HEK293 (cell line): ENCODE data around the gene BCR.

Experiments used
- BCL11A ChIP-seq: fragments of 450-650 bp; formaldehyde crosslinking; IDR thresholded peaks from 2 replicates; pipeline ENCODE4 v1.5.1; 2016; ENCODE audit warnings: low read depth, missing biosample characterization, missing genetic modification characterization
- EGR2 ChIP-seq: fragments of 450-650 bp; formaldehyde crosslinking; IDR thresholded peaks from 2 replicates; pipeline ENCODE4 v1.5.1; 2016; ENCODE audit warnings: low read depth, missing biosample characterization, missing genetic modification characterization
- GFI1B ChIP-seq: fragments of 450-650 bp; formaldehyde crosslinking; IDR thresholded peaks from 2 replicates; pipeline ENCODE4 v1.5.1; 2016; ENCODE audit warnings: missing biosample characterization, missing genetic modification characterization
- GLIS1 ChIP-seq: fragments of 450-650 bp; formaldehyde crosslinking; IDR thresholded peaks from 2 replicates; pipeline ENCODE4 v1.5.1; 2016; ENCODE audit warnings: missing biosample characterization, missing genetic modification characterization
- KLF1 ChIP-seq: fragments of 450-650 bp; formaldehyde crosslinking; IDR thresholded peaks from 2 replicates; pipeline ENCODE4 v1.5.1; 2016; ENCODE audit warnings: missing biosample characterization, missing genetic modification characterization
- PBX3 ChIP-seq: sonication (generic); formaldehyde crosslinking; IDR thresholded peaks from 2 replicates; pipeline ENCODE4 v1.8.1; 2022; ENCODE audit warnings: mild to moderate bottlenecking, moderate library complexity, missing genetic modification reagents
- PRDM4 ChIP-seq: fragments of 450-650 bp; formaldehyde crosslinking; IDR thresholded peaks from 2 replicates; pipeline ENCODE4 v1.5.1; 2017; ENCODE audit warnings: missing biosample characterization, missing genetic modification characterization
- SETDB1 ChIP-seq: IDR thresholded peaks from one replicate; pipeline ENCODE4 v1.6.1; 2017; ENCODE audit warnings: mild to moderate bottlenecking, low read length, moderate library complexity, mixed read lengths; ENCODE audit not compliant: insufficient read length
- SP2 ChIP-seq: fragments of 450-650 bp; formaldehyde crosslinking; IDR thresholded peaks from 2 replicates; pipeline ENCODE4 v1.5.1; 2016; ENCODE audit warnings: missing biosample characterization, missing genetic modification characterization
- ZFP37 ChIP-seq: fragments of 450-650 bp; formaldehyde crosslinking; IDR thresholded peaks from 2 replicates; pipeline ENCODE4 v1.5.1; 2016; ENCODE audit warnings: missing biosample characterization, missing genetic modification characterization
- ZNF112 ChIP-seq: fragments of 450-650 bp; formaldehyde crosslinking; IDR thresholded peaks from 2 replicates; pipeline ENCODE4 v1.5.0; 2017; ENCODE audit warnings: missing biosample characterization, missing genetic modification characterization
- ZNF140 ChIP-seq: fragments of 450-650 bp; formaldehyde crosslinking; IDR thresholded peaks from 2 replicates; pipeline ENCODE4 v1.5.1; 2016; ENCODE audit warnings: missing biosample characterization, missing genetic modification characterization
- ZNF18 ChIP-seq: fragments of 450-650 bp; formaldehyde crosslinking; IDR thresholded peaks from 2 replicates; pipeline ENCODE4 v1.5.1; 2016; ENCODE audit warnings: missing biosample characterization, missing genetic modification characterization
- ZNF202 ChIP-seq: fragments of 450-650 bp; formaldehyde crosslinking; IDR thresholded peaks from 2 replicates; pipeline ENCODE4 v1.5.1; 2016; ENCODE audit warnings: missing biosample characterization, missing genetic modification characterization, borderline replicate concordance
- ZNF214 ChIP-seq: fragments of 450-650 bp; formaldehyde crosslinking; IDR thresholded peaks from 2 replicates; pipeline ENCODE4 v1.5.1; 2017; ENCODE audit warnings: missing biosample characterization, mild to moderate bottlenecking, missing genetic modification characterization, borderline replicate concordance
- ZNF24 ChIP-seq: fragments of 450-650 bp; formaldehyde crosslinking; IDR thresholded peaks from 2 replicates; pipeline ENCODE4 v1.5.1; 2016; ENCODE audit warnings: missing biosample characterization, missing genetic modification characterization
- ZNF292 ChIP-seq: fragments of 450-650 bp; formaldehyde crosslinking; IDR thresholded peaks from 2 replicates; pipeline ENCODE4 v1.5.1; 2016; ENCODE audit warnings: low read depth, missing biosample characterization, missing genetic modification characterization, borderline replicate concordance
- ZNF302 ChIP-seq: fragments of 450-650 bp; formaldehyde crosslinking; IDR thresholded peaks from 2 replicates; pipeline ENCODE4 v1.5.1; 2016; ENCODE audit warnings: missing biosample characterization, missing genetic modification characterization, low read depth
- ZNF341 ChIP-seq: fragments of 450-650 bp; formaldehyde crosslinking; IDR thresholded peaks from 2 replicates; pipeline ENCODE4; 2016; ENCODE audit warnings: low read depth, missing biosample characterization, missing genetic modification characterization
- ZNF350 ChIP-seq: fragments of 450-650 bp; formaldehyde crosslinking; IDR thresholded peaks from 2 replicates; pipeline ENCODE4 v1.5.0; 2017; ENCODE audit warnings: missing biosample characterization, mild to moderate bottlenecking, missing genetic modification characterization
- ZNF354C ChIP-seq: fragments of 450-650 bp; formaldehyde crosslinking; IDR thresholded peaks from 2 replicates; pipeline ENCODE4 v1.5.1; 2016; ENCODE audit warnings: missing biosample characterization, missing genetic modification characterization, low read depth, borderline replicate concordance
- ZNF37A ChIP-seq: fragments of 450-650 bp; IDR thresholded peaks from 2 replicates; pipeline ENCODE4 v1.5.1; 2018; ENCODE audit warnings: missing biosample characterization, missing genetic modification characterization
- ZNF473 ChIP-seq: fragments of 450-650 bp; formaldehyde crosslinking; IDR thresholded peaks from 2 replicates; pipeline ENCODE4 v1.5.1; 2017; ENCODE audit warnings: missing biosample characterization, missing genetic modification characterization
- ZNF600 ChIP-seq: fragments of 450-650 bp; formaldehyde crosslinking; IDR thresholded peaks from 2 replicates; pipeline ENCODE4 v1.5.1; 2016; ENCODE audit warnings: missing biosample characterization, missing genetic modification characterization
- ZNF610 ChIP-seq: fragments of 450-650 bp; formaldehyde crosslinking; IDR thresholded peaks from 2 replicates; pipeline ENCODE4 v1.5.1; 2016; ENCODE audit warnings: missing biosample characterization, missing genetic modification characterization, borderline replicate concordance
- ZNF624 ChIP-seq: fragments of 450-650 bp; formaldehyde crosslinking; IDR thresholded peaks from 2 replicates; pipeline ENCODE4 v1.5.1; 2017; ENCODE audit warnings: missing biosample characterization, missing genetic modification characterization
- ZNF654 ChIP-seq: fragments of 450-650 bp; formaldehyde crosslinking; IDR thresholded peaks from 2 replicates; pipeline ENCODE4 v1.5.1; 2016; ENCODE audit warnings: low read depth, missing biosample characterization, missing genetic modification characterization
- ZNF660 ChIP-seq: fragments of 450-650 bp; IDR thresholded peaks from 2 replicates; pipeline ENCODE4 v1.5.1; 2018; ENCODE audit warnings: missing biosample characterization, mild to moderate bottlenecking, missing genetic modification characterization
- ZNF677 ChIP-seq: fragments of 450-650 bp; IDR thresholded peaks from 2 replicates; pipeline ENCODE4 v1.5.0; 2018; ENCODE audit warnings: missing biosample characterization, mild to moderate bottlenecking, missing genetic modification characterization, moderate library complexity
- ZNF76 ChIP-seq: fragments of 450-650 bp; formaldehyde crosslinking; IDR thresholded peaks from 2 replicates; pipeline ENCODE4; 2016; ENCODE audit warnings: low read depth, missing biosample characterization, missing genetic modification characterization, borderline replicate concordance
- TF ChIP-seq, protein P1 (sequence below): fragments of 450-650 bp; formaldehyde crosslinking; IDR thresholded peaks from 2 replicates; pipeline ENCODE4 v1.5.1; 2016; ENCODE audit warnings: missing biosample characterization, missing genetic modification characterization
- TF ChIP-seq, protein P2 (sequence below): fragments of 450-650 bp; formaldehyde crosslinking; IDR thresholded peaks from 2 replicates; pipeline ENCODE4 v1.5.1; 2016; ENCODE audit warnings: missing biosample characterization, missing genetic modification characterization
- TF ChIP-seq, protein P3 (sequence below): fragments of 450-650 bp; formaldehyde crosslinking; IDR thresholded peaks from 2 replicates; pipeline ENCODE4; 2016; ENCODE audit warnings: missing biosample characterization, missing genetic modification characterization

Gene BCR

GRCh38 chr22:23144932-23145877 is 35.1 kb upstream of the BCR start, which contains the start of gene RAB36 (continued):
- no peak for TF ChIP-seq ZNF350 (tag by site-specific recombination)
- no peak; the same call in 1 of the 2 replicates for TF ChIP-seq ZNF660 (tag by site-specific recombination)
- TF ChIP-seq ZNF677 (tag by site-specific recombination): no peak
- TF ChIP-seq, protein P1, sequence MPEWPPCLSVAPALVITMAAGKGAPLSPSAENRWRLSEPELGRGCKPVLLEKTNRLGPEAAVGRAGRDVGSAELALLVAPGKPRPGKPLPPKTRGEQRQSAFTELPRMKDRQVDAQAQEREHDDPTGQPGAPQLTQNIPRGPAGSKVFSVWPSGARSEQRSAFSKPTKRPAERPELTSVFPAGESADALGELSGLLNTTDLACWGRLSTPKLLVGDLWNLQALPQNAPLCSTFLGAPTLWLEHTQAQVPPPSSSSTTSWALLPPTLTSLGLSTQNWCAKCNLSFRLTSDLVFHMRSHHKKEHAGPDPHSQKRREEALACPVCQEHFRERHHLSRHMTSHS (tag by site-specific recombination): no peak
- TF ChIP-seq ZNF18 (tag by site-specific recombination): no peak
- TF ChIP-seq, protein P2, sequence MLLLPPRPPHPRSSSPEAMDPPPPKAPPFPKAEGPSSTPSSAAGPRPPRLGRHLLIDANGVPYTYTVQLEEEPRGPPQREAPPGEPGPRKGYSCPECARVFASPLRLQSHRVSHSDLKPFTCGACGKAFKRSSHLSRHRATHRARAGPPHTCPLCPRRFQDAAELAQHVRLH (tag by site-specific recombination): no peak
- TF ChIP-seq ZNF37A (tag by site-specific recombination): no peak
- TF ChIP-seq KLF1 (tag by site-specific recombination): peak; percentile 59
- no peak for TF ChIP-seq BCL11A (tag by site-specific recombination)
- no peak for TF ChIP-seq ZNF292 (tag by site-specific recombination)
- TF ChIP-seq ZNF610 (tag by site-specific recombination): no peak
- no peak for TF ChIP-seq ZFP37 (tag by site-specific recombination)
- TF ChIP-seq GFI1B (tag by site-specific recombination): no peak
- TF ChIP-seq SP2 (tag by site-specific recombination): peak; percentile 95
- no peak for TF ChIP-seq SETDB1
- TF ChIP-seq, protein P3, sequence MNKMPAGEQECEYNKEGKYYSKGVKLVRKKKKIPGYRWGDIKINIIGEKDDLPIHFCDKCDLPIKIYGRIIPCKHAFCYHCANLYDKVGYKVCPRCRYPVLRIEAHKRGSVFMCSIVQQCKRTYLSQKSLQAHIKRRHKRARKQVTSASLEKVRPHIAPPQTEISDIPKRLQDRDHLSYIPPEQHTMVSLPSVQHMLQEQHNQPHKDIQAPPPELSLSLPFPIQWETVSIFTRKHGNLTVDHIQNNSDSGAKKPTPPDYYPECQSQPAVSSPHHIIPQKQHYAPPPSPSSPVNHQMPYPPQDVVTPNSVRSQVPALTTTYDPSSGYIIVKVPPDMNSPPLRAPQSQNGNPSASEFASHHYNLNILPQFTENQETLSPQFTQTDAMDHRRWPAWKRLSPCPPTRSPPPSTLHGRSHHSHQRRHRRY (tag by site-specific recombination): no peak
- 0 out of 2 replicates have a peak, but pooled peaks have one; percentile 38 for TF ChIP-seq ZNF341 (tag by site-specific recombination)
- TF ChIP-seq GLIS1 (tag by site-specific recombination): peak; percentile 58; the same call in 1 of the 2 replicates
- no peak for TF ChIP-seq PRDM4 (tag by site-specific recombination)
- no peak for TF ChIP-seq ZNF112 (tag by site-specific recombination)
- no peak for TF ChIP-seq ZNF473
- no peak; the same call in 1 of the 2 replicates for TF ChIP-seq PBX3 (CRISPR knock-in tag)
- TF ChIP-seq ZNF600 (tag by site-specific recombination): peak; percentile 41; the same call in 1 of the 2 replicates
- no peak for TF ChIP-seq ZNF302 (tag by site-specific recombination)
- TF ChIP-seq ZNF624: no peak
- no peak for TF ChIP-seq ZNF354C (tag by site-specific recombination)
- no peak for TF ChIP-seq ZNF202
- TF ChIP-seq EGR2 (tag by site-specific recombination): peak; percentile 93
- TF ChIP-seq ZNF76 (tag by site-specific recombination): peak; percentile 68; the same call in 1 of the 2 replicates
- TF ChIP-seq ZNF214 (tag by site-specific recombination): no peak
- TF ChIP-seq ZNF654 (tag by site-specific recombination): no peak
- TF ChIP-seq ZNF24 (tag by site-specific recombination): no peak
- no peak for TF ChIP-seq ZNF140 (tag by site-specific recombination)
